22Rv1 (cell line): ENCODE measurements around the gene TMEM213.
"Not testable (repeated sequence)": the region's sequence is repeated elsewhere in the genome, so short reads cannot be mapped to it uniquely, and the experiment has no call there.

Source experiments
- H3K27ac ChIP-seq: fragments of 450-650 bp; 2 replicates; pipeline ENCODE4 v1.5.1; 2017
- ZFX ChIP-seq: fragments of 450-650 bp; IDR thresholded peaks from 2 replicates; pipeline ENCODE4 v1.6.1; 2017; ENCODE audit warnings: antibody characterized with exemption, borderline replicate concordance
- TF ChIP-seq, protein P1 (sequence below): fragments of 450-650 bp; IDR thresholded peaks from 2 replicates; pipeline ENCODE4 v1.5.1; 2017; ENCODE audit warnings: mild to moderate bottlenecking

The TMEM213 gene

DNA sequence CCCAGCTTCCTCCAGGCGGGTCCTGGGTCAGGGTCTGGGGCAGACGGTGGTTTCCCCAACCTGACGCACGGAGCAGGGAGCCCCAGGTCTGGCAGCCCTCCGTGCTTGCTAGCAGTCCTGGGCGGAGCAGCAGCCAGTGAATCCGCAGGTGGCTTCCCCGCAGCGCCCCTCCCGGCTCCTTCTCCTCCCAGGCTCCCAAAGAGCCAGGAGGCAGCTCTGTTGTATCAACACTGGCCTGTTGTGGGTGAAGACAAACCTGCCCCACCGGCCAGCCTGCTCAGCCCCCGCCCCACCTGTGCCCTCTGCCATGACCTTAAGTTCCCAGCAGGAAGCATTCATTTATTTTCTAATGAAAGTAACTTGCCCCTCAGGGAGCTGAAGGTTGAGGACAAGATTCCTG lies 24.0 kb upstream of the TMEM213 start:
- no peak overlapping the region for H3K27ac ChIP-seq

DNA sequence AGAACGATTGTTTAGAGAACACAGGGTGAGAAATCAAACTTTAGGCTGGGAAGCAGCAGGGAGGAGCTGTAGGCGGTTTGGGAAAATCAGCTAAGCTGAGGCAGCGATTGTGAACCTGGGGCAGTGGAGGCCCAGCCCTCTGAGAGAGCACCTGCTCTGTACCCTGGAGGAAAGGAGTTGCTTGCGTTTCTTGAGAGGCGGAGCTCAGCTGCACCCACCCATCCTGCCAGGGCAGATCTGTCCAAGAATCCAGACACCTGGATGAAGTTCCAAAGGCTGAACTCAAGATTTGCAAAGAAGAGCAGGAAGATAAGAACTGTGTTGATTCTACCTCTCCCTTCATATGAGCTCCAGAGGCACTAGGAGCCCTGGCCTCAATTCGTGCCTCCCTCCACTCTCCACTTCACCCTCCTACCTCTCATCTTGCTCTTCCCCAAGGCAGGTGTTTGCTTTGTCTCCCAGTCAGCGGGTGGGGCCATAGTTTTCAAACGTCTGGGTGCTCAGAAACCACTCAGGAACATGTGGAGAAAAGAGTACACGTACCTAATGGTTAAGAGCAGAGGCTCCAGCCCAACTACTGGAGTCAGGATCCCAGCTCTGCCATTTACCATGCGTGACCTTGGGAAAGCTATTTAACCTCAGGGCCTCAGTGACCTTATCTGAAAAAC lies 21.5 kb upstream of the TMEM213 start:
- no peak overlapping the region for H3K27ac ChIP-seq
- TF ChIP-seq, protein P1, sequence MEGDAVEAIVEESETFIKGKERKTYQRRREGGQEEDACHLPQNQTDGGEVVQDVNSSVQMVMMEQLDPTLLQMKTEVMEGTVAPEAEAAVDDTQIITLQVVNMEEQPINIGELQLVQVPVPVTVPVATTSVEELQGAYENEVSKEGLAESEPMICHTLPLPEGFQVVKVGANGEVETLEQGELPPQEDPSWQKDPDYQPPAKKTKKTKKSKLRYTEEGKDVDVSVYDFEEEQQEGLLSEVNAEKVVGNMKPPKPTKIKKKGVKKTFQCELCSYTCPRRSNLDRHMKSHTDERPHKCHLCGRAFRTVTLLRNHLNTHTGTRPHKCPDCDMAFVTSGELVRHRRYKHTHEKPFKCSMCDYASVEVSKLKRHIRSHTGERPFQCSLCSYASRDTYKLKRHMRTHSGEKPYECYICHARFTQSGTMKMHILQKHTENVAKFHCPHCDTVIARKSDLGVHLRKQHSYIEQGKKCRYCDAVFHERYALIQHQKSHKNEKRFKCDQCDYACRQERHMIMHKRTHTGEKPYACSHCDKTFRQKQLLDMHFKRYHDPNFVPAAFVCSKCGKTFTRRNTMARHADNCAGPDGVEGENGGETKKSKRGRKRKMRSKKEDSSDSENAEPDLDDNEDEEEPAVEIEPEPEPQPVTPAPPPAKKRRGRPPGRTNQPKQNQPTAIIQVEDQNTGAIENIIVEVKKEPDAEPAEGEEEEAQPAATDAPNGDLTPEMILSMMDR = no peak
- no peak for TF ChIP-seq ZFX

More for the DNA sequence above, 24.0 kb upstream of the TMEM213 start:
- TF ChIP-seq, protein P1 = no peak
- no peak for TF ChIP-seq ZFX

DNA sequence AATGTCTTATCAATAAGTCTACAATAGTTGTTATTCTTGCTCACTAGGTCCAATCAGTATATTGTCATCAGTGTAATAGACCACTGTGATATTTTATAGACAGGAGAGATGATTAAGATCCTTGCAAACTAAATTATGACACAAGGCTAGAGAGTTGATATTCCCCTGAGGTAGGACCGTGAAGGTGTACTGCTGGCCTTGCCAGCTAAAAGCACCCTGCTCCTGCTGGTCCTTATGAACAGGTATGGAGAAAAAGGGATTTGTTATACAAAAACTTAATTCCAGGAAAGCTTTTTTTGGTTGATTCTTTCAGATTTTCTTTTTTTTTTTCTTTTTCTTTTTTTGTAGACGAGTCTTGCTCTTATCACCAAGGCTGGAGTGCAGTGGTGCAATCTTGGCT lies 16.8 kb upstream of the TMEM213 start:
- TF ChIP-seq ZFX = no peak
- TF ChIP-seq, protein P1 = no peak
- no peak overlapping the region for H3K27ac ChIP-seq

DNA sequence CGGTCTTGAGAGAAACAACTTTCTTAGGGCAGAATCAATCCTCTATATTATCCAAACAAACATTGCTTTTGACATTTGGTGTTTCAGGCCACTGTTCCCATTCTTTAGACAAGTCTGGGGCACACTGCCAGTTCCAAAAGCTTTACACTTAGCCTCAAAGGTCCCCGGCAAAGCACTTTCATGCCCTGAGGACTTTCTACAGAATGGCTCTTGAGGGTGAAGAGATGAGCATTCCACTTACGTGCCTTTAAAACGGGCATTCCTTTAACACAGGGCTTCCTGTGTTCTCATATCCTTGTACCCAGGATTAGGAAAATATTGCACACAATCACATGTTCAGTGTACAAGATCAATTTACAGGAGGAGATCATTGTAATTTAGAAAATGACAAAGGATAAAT lies 13.1 kb upstream of the TMEM213 start:
- no peak overlapping the region for H3K27ac ChIP-seq
- TF ChIP-seq, protein P1 = no peak
- no peak for TF ChIP-seq ZFX

DNA sequence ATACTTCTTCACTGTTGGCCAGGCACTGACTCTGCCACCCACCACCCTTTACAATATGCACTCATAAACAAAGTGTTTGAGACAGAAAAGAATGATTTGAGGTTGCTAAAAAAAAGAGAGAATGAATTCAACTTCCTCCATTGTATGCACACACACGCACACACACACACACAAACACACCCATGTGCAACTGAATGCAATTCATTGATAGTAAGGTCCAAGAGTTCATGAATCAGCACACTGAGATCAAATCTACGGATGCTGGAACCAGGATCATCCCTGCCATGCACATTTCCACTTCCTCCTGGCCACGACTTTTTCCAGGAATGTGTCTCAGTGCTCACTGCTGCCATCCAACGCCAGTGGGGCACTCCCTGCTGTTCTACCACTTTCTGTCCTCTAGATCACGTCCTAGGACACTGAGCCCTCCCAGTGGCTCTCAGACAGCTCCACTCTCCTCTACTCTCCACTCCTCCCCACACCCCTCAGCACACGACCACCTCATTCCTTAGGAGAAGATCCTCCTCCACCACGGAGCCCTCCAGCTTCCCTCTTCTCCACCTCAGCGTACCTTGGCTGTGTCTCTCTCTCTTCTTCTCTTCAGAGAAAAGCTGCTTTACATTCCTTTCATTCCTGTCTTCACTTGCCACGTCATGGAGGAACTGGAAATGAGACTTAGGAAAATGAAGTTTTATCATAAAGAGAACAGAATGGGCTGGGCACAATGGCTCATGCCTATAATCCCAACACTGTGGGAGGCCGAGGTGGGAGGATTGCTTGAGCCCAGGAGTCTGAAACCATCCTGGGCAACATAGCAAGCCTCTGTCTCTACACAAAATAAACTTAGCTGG lies 12.0 kb upstream of the TMEM213 start:
- TF ChIP-seq, protein P1 = peak; percentile 21
- no peak for TF ChIP-seq ZFX
- H3K27ac ChIP-seq = no peak overlapping the region

DNA sequence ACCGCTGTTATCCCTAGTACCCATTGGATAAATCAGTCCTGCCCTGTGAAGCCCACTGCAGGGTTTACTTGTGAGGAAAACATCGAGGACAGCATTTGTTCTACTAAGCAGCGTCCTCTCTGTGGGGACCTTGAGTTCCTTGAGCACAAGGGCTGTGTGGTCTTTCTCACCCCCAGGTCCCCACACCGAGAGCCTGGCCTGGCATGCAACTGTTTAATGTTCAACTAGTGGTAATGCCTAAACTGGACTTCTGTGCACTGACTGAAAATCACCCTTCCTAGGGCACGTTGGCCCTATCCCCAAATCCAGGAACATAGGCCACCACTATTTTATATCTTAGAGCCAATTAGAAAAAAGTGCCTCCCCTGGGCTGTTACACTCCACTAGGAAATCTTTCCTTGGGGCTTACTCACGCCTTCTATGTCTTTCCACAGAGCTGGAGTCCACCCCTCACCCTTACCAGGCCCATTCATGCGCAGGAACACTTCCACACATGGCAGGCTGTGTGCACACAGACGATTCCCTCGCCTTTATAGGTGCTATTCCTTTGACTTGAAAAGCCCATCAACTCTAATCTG lies 1.7 kb upstream of the TMEM213 start:
- TF ChIP-seq, protein P1 = no peak
- TF ChIP-seq ZFX = no peak
- no peak overlapping the region for H3K27ac ChIP-seq

DNA sequence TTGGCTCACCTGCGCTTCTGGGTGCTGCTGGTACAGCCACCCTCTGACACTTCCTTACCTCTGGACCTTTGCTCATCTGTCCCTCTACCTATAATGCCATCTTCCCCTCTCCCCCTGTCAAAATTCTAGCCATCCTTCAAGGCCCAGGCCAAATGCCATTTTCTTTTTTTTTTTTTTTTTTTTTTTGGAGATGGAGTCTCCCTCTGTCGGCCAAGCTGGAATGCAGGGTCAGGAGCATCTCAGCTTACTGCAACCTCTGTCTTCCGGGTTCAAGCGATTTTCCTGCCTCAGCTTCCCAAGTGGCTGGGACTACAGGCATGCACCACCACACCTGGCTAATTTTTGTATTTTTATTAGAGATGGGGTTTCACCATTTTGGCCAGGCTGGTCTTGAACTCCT lies 748 bp upstream of the TMEM213 start:
- H3K27ac ChIP-seq = not testable (repeated sequence)

More for the DNA sequence above, 748 bp upstream of the TMEM213 start:
- TF ChIP-seq, protein P1 = peak; percentile 23; the same call in 1 of the 2 replicates
